Naive thymus-derived CD8-positive, alpha-beta T cell (primary cell): Measurements from ENCODE around the gene EXD3. TPM values are rescaled to one million over a fixed set of nuclear protein-coding genes. Genes with fewer than 3 reads are reported as not detected.
A peak's percentile ranks its signal among the peaks of the same experiment; 100 is the strongest.

Source experiments
- ATAC-seq, 2 donors: fragments of 150-1000 bp; cut with Tn5 transposase in 1 of 2; sonication (Bioruptor Pico), chemical (Tn5 transposase) in 1 of 2; 1 replicate in 1 of 2; 2 replicates in 1 of 2; pipeline ENCODE4 v1.10.0; 2021; ENCODE audit warnings: mild to moderate bottlenecking in 2 of 2, moderate library complexity in 2 of 2
- POLR2A ChIA-PET: fragments of 350-600 bp; sonication (Branson Sonifier 250); formaldehyde crosslinking; loops from one replicate; lab custom pipeline; 2021; ENCODE audit warnings: antibody characterized with exemption; lab: Charles Lee
- DNase-seq, 10 donors: peaks; one replicate each; pipeline versions ENCODE4 v3.0.0 to v3.0.0-alpha.2; 2020 to 2022
- H3K27ac Mint-ChIP-seq, 10 donors: one replicate each; pipeline ENCODE4 v1.8.0; 2020 to 2022; ENCODE audit warnings: mild to moderate bottlenecking in 10 of 10, mixed read lengths in 10 of 10, moderate library complexity in 4 of 10, inconsistent platforms in 1 of 10
- H3K27me3 Mint-ChIP-seq, 5 donors: one replicate each; pipeline ENCODE4 v1.8.0; 2021 to 2022; ENCODE audit warnings: mixed read lengths in 5 of 5
- H3K36me3 Mint-ChIP-seq, 3 donors: one replicate each; pipeline ENCODE4 v1.8.0; 2020 to 2022; ENCODE audit warnings: mixed read lengths in 3 of 3, mild to moderate bottlenecking in 2 of 3, inconsistent platforms in 1 of 3
- H3K4me1 Mint-ChIP-seq, 4 donors: one replicate each; pipeline ENCODE4 v1.8.0; 2021 to 2022; ENCODE audit warnings: mixed read lengths in 4 of 4
- H3K4me3 Mint-ChIP-seq, 10 donors: one replicate each; pipeline ENCODE4 v1.8.0; 2020 to 2022; ENCODE audit warnings: mild to moderate bottlenecking in 10 of 10, mixed read lengths in 10 of 10, moderate library complexity in 6 of 10, inconsistent platforms in 1 of 10
- H3K9me3 Mint-ChIP-seq, 9 donors: one replicate each; pipeline ENCODE4 v1.8.0; 2020 to 2022; ENCODE audit warnings: mixed read lengths in 9 of 9, mild to moderate bottlenecking in 3 of 9, inconsistent platforms in 1 of 9, moderate library complexity in 1 of 9
- polyA plus RNA-seq, 3 donors: library from polyadenylated mRNA; unstranded; fragments of 300-500 nt; fragmentation: Illumina TruSeq; gene quantifications; one replicate each; pipeline ENCODE4 v1.2.3, GENCODE V29; 2021
- total RNA-seq, 8 experiments: library from RNA in 2 of 8; stranded (reverse) in 2 of 8; gene quantifications; one replicate each; pipeline ENCODE4 v1.2.3 and lab custom pipeline; 2021 to 2026

EXD3 gene
- total and polyA plus RNA-seq, 5 experiments from 2014 or later: 2.6 to 28.3 (median 4.3) TPM

DNA sequence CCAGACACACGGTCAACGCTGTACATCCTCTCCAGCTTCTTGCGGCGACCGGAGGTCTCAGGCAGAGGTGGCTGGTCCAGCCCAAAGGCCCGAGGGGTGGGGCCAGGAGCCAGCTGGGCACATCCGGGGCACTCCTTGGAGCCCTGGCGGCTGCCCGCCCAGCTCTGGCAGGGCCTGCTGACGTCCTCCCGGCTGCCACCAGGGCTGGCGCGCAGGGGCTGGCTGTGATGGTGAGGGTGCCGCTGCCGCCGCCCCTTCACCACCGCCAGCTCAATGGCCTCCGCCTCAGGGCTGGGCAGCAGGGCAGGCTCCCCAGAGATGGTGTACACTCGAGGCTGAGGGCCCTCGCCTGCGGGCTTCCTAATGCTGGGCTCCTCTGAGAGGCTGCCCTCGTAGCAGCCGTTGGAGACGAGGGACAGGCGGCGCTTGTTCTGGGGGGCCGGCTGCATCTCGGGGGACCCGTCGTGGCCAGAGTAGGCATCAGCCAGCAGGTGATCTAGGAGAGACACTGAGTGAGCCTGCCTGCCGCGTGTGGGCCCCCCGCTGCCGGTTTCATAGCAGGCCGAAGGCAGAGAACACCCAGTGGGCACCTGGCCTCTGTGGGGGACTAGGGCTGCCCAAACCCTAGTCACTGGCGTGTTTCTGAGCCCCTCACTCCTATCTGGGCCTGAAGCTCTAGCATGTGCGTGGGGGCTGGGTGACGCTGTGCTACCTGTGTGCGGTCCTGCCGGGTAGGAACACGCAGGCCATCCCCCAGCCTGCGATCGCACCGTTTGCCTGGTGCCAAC lies 34.6 kb upstream of the EXD3 start:
- DNase-seq (peak in 4 of 10 donors; percentile 0 to 57 (median 10)), ATAC-seq (no peak)
- Mint-ChIP-seq H3K36me3 (peaks cover 0 to 5% (median 3%) of the 10 kb centered on the region in 3 donors), H3K9me3 (peaks cover 0 to 2% (median 0%) of the 10 kb centered on the region in 9 donors), H3K4me3 (peak overlapping the region in 6 of 10 donors; percentile 43 to 75 (median 52)), H3K4me1 (peaks cover 1 to 45% (median 38%) of the 10 kb centered on the region in 4 donors), H3K27ac (peak overlapping the region in 1 of 10 donors; percentile 71), H3K27me3 (no peaks in the 10 kb centered on the region)
- POLR2A ChIA-PET: interaction anchor here (0.5 to 1.6 kb wide), 3 partner anchors 10 to 184 kb away, joined by 3 read pairs; partner anchors contain the start of genes EXD3 and NOXA1

DNA sequence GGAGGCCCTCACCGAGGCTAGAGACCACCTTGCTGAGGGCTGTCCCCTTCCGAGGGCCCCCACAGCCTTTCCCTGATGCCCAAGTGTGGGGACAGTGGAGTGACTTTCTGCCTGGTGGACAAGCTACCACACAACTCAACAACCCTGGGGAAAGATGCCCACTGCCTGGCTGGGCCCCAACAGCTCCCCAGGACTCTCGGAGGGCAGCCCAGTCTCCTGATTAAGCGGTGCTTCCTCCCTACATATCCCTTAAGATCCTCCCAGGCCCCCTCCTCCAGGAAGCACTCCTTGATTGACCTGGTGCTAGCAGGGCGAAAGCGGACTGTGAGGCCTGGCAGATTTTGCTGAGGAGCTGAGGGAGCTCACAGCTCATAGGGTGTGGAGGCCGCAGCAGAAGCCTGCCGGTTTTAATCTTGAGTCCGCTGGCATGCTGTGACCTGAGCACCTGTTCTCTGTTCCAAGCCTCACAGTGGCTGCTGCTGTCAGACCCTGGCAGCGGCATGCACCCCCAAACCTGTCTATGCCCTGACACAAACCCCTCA lies 34.0 kb upstream of the EXD3 start:
- ATAC-seq (no peak), DNase-seq (peak in 2 of 10 donors; percentile 1 to 60)
- Mint-ChIP-seq H3K4me1 (peaks cover 1 to 48% (median 43%) of the 10 kb centered on the region in 4 donors), H3K36me3 (peaks cover 0 to 5% (median 3%) of the 10 kb centered on the region in 3 donors), H3K27ac (peak overlapping the region in 3 of 10 donors; percentile 7 to 70 (median 25)), H3K4me3 (peak overlapping the region in 6 of 10 donors; percentile 5 to 66 (median 21)), H3K9me3 (peaks cover 0 to 2% (median 0%) of the 10 kb centered on the region in 9 donors), H3K27me3 (no peaks in the 10 kb centered on the region)
- POLR2A ChIA-PET: interaction anchor here (0.5 to 1.6 kb wide), 3 partner anchors 10 to 184 kb away, joined by 3 read pairs; partner anchors contain the start of genes EXD3 and NOXA1

DNA sequence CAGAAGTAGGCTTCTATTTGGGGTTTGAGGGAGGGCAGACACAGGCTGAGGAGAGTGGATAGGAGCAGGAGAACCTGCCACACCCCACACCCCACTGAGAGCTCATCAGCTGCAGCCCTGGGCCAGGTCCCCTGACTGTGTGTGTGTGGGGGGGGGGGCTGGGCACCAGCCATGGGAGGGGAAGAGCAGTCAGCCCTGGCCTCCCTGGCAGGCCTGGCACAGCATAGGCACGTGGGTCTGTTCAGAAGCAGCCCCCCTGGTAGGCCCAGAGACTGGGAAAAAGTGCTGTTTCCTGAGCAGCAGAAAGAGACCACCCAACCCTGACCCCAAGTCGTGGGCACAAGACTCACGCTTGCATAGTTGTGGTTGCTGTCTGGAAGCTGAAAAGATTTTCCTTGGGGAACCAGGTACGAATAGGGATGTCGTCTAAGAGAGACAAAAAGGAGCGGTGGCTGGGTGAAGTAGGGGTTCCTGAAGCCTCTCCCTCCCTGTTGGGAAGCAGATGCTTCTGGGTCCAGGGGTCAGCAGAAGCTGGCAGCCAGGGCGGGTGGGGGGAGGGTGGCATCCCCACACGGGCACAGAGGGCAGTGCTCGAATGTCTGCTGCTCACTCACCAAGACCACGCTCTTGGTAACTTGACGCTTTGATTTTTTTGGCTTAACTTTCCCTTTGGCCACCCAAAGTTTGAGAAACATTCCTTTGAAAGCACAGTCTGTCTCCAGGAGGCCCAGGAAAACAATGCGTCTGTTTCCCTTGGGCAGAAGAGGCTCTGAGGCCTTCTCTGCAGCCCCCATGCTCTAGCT lies 33.3 kb upstream of the EXD3 start:
- Mint-ChIP-seq H3K36me3 (peaks cover 0 to 5% (median 3%) of the 10 kb centered on the region in 3 donors), H3K27ac (peak overlapping the region in 5 of 10 donors; percentile 6 to 78 (median 56)), H3K27me3 (no peaks in the 10 kb centered on the region), H3K4me3 (peak overlapping the region in 8 of 10 donors; percentile 5 to 82 (median 46)), H3K9me3 (peaks cover 0 to 2% (median 0%) of the 10 kb centered on the region in 9 donors), H3K4me1 (peaks cover 1 to 45% (median 44%) of the 10 kb centered on the region in 4 donors)
- POLR2A ChIA-PET: interaction anchor here (1.3 to 1.6 kb wide), 2 partner anchors 9 to 33 kb away, joined by 3 read pairs; partner anchors contain the start of genes EXD3 and NOXA1
- DNase-seq: peak in 1 of 10 donors; percentile 50
- ATAC-seq: no peak

DNA sequence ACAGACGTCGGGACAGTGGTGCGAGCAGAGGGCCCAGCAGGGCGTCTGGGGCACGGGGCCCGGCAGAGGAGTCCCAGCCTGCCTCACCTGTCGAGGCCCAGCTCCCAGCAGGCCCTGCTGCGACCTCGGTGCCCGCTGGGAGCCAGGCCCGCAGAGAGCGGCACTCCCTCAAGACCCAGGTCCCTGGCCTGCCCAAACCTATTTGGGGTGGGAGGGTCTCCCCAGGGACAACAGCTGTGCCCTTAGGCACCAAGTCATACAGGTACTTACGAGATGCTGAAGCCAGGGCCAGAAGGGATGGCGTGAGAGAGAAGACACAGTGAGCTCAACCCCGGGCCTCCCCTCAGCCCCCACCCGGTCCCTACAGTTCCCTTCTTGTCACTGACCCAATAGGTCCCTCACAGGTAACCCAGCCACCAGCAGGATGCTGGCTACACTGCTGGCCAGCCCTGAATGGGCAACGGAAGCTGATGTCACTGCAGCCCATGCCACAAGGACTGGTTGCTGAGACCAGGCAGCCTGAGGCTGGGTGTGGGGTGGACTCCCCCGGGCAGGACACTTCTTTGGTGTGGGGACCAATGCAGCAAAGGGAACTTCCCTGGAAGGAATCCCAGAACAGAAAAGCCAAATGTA lies 32.5 kb upstream of the EXD3 start:
- H3K4me3 Mint-ChIP-seq: peak overlapping the region in 4 of 10 donors; percentile 3 to 66 (median 20)
- peaks cover 0 to 8% (median 0%) of the 10 kb centered on the region in 9 donors for H3K9me3 Mint-ChIP-seq
- ATAC-seq (no peak), DNase-seq (peak in 1 of 10 donors; percentile 62)
- H3K27me3 Mint-ChIP-seq: no peaks in the 10 kb centered on the region
- peaks cover 0 to 5% (median 3%) of the 10 kb centered on the region in 3 donors for H3K36me3 Mint-ChIP-seq
- peaks cover 1 to 52% (median 38%) of the 10 kb centered on the region in 4 donors for H3K4me1 Mint-ChIP-seq
- POLR2A ChIA-PET: no interaction called here
- peak overlapping the region in 4 of 10 donors; percentile 6 to 78 (median 52) for H3K27ac Mint-ChIP-seq

DNA sequence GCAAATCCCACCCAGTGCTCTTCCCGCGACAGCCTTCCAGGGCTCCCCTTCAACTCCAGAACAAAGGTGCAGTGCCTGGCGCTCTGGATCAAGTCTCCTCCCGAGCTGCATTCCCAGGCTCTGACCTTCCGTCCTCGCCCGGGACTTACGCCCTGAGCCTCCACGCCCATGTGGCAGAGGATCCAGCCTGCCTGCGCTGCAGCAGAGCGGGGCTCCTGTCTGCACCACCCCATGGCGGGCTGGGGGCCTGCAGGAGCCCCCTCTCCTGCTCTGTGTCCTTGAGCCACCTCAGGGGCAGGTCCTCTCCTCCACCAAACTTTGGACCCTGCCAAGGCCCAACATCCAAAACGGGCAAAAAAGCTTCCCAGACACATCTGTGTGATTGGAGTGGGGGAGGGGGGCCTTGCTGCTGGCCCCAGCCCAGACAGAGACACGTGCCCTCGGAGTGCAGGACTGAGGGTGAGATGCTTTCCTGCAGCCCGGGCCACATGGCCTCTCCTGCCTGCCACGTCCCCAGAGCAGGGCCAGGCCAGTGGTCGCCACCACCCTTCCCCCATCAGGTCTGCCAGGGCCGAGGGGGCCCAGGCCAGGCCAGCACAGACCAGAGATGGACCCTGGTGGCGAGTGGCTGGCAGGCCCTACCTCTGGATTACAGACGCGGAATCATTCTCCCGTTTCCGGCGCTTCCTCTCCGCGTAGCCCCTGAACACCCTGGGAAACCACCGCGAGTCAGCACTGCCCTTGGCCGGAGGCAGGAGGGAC lies 31.8 kb upstream of the EXD3 start:
- H3K27ac Mint-ChIP-seq: peak overlapping the region in 1 of 10 donors; percentile 49
- peaks cover 0 to 11% (median 0%) of the 10 kb centered on the region in 9 donors for H3K9me3 Mint-ChIP-seq
- peaks cover 4 to 54% (median 35%) of the 10 kb centered on the region in 4 donors for H3K4me1 Mint-ChIP-seq
- POLR2A ChIA-PET: no interaction called here
- no peak for ATAC-seq
- no peaks in the 10 kb centered on the region for H3K27me3 Mint-ChIP-seq
- H3K4me3 Mint-ChIP-seq: peak overlapping the region in 7 of 10 donors; percentile 7 to 66 (median 39)
- DNase-seq: peak in 3 of 10 donors; percentile 1 to 53 (median 7)
- peaks cover 0 to 8% (median 7%) of the 10 kb centered on the region in 3 donors for H3K36me3 Mint-ChIP-seq

DNA sequence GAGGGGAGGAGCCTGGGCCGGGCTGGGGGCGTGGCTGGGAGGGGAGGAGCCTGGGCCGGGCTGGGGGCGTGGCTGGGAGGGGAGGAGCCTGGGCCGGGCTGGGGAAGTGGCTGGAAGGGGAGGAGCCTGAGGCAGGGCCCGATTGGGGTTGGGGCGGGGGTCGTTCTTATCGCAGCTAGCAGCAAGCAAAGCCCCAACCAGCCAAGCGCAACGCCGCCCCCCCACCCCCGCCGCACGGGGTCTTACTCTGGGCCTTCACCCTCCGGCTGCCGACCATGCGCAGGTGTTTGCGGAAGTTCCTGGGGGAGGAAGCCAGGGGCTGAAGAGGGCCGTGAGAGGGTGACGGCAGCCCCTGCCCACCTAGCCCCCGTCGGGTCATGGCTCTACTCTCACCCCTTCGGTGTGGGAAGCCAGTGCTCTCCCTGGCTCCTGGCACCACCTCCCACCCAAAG lies 31.2 kb upstream of the EXD3 start:
- Mint-ChIP-seq H3K4me1 (peaks cover 4 to 55% (median 32%) of the 10 kb centered on the region in 4 donors), H3K27ac (no peak overlapping the region), H3K9me3 (peaks cover 0 to 11% (median 0%) of the 10 kb centered on the region in 9 donors), H3K4me3 (peak overlapping the region in 7 of 10 donors; percentile 7 to 66 (median 39)), H3K27me3 (no peaks in the 10 kb centered on the region), H3K36me3 (peaks cover 0 to 13% (median 10%) of the 10 kb centered on the region in 3 donors)
- DNase-seq (peak in 5 of 10 donors; percentile 15 to 75 (median 36)), ATAC-seq (no peak)
- POLR2A ChIA-PET: interaction anchor here (1.0 kb wide), 1 partner anchor 9 kb away, joined by 3 read pairs; no protein-coding TSS in a partner anchor

DNA sequence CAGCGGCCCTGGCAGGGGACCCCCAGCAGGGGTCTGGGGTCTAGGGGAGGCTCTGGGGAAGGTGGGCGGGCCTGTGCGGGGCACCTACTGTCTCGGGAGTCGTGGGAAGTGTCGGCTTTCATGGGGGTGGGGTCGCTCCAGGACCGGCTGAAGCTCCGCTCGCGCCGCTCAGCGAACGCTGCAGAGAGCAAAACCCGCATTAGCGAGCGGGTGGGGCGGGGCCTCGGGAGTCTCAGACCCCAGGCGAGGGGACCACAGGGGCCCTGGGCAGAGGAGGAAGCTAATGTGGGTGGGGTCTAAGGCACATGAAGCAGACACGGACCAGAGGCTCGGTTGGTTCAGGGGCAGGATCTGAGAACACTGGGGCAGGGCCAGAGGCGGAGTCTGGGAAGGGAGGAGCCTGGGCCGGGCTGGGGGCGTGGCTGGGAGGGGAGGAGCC lies 30.7 kb upstream of the EXD3 start:
- peaks cover 4 to 56% (median 32%) of the 10 kb centered on the region in 4 donors for H3K4me1 Mint-ChIP-seq
- peak in 6 of 10 donors; percentile 40 to 66 (median 54) for DNase-seq
- peak overlapping the region in 3 of 10 donors; percentile 10 to 65 (median 27) for H3K4me3 Mint-ChIP-seq
- ATAC-seq: peak in 1 of 2 donors; percentile 30
- H3K27ac Mint-ChIP-seq: peak overlapping the region in 5 of 10 donors; percentile 25 to 73 (median 41)
- H3K36me3 Mint-ChIP-seq: peaks cover 0 to 16% (median 10%) of the 10 kb centered on the region in 3 donors
- H3K27me3 Mint-ChIP-seq: no peaks in the 10 kb centered on the region
- H3K9me3 Mint-ChIP-seq: peaks cover 0 to 11% (median 0%) of the 10 kb centered on the region in 9 donors
- POLR2A ChIA-PET: interaction anchor here (0.5 to 1.0 kb wide), 3 partner anchors 8 to 28 kb away, joined by 3 read pairs; no protein-coding TSS in a partner anchor

DNA sequence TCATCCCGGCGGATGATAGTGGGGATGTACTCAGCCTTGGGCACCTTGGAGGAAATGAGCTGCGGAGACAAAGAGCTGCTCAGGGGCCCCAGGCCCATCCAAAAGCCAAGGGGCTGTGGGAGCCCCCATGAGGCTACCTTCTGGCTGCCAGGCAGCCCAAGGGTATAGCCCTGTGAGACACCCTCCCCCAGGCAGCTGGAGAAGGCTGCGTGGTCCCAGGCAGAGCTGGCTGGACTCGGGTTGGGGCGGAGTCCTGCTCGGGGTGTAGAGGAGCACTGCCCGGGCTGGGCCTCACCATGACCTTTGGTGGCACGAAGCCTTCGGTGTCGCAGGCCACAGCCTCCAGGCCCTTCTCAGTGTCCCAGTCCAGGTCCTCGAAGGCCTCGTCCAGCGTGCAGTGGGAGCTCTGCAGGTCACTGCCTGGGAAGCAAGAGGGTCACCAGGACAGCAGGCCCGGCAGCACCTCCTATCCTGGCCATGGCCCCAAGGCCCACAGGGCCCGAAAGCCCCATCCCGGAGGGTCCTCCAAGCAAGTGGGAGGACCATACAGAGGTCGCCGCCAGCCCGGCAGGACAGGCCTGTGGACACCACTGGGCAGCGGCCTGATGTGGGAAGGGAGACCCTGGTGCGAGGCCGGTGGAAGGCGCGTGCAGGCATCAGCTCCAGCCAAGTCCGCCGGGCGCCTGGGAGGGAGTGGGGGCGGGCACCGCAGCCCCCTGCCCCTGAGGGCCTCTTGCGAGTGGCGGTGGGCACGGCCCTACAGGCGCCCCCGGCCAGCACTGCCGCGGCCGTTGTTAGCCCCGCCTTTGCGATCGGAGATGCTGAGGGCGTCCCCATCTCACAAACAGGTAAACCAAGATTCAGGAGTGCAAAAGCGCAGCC lies 30.0 kb upstream of the EXD3 start:
- Mint-ChIP-seq H3K27ac (peak overlapping the region in 2 of 10 donors; percentile 43 to 47), H3K4me1 (peaks cover 4 to 56% (median 32%) of the 10 kb centered on the region in 4 donors), H3K4me3 (peak overlapping the region in 3 of 10 donors; percentile 43 to 65 (median 51)), H3K9me3 (peaks cover 0 to 11% (median 0%) of the 10 kb centered on the region in 9 donors), H3K27me3 (no peaks in the 10 kb centered on the region), H3K36me3 (peaks cover 0 to 18% (median 10%) of the 10 kb centered on the region in 3 donors)
- peak in 3 of 10 donors; percentile 3 to 45 (median 9) for DNase-seq
- no peak for ATAC-seq
- POLR2A ChIA-PET: interaction anchor here (0.5 to 1.0 kb wide), 4 partner anchors 8 to 28 kb away, joined by 3 read pairs; no protein-coding TSS in a partner anchor

DNA sequence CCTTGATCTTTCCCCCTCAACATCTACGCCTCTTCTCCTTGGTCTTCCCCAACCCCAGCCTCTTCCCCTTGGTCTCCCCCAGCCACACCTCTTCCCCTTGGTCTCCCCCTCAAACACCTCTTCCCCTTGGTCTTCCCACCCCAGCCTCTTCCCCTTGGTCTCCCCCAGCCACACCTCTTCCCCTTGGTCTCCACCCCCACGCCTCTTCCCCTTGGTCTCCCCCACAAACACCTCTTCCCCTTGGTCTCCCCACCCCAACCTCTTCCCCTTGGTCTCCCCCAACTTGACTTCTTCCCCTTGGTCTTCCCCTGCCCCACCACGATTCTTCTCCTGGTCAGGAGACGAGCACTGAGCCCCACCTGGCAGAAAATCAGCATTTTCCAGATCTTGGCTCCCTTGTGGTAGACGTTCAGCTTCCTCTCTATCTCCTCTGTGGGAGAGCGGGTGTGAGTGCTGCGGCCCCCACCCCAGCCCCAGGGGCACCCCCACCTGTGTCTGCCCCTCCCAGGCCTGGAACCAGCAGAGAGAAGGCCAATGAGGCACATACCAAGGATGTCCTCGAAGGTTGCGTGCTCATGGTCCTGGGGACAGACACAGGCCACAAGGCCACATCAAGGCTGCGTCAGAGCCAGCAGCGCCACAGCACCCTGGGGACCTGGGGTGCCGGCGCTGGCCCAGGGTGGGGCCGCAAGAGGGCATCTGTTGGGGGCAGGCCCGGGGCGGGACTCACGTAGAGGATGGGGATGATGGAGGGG lies 29.2 kb upstream of the EXD3 start:
- H3K27me3 Mint-ChIP-seq: no peaks in the 10 kb centered on the region
- peaks cover 0 to 11% (median 0%) of the 10 kb centered on the region in 9 donors for H3K9me3 Mint-ChIP-seq
- H3K4me1 Mint-ChIP-seq: peaks cover 4 to 57% (median 34%) of the 10 kb centered on the region in 4 donors
- ATAC-seq (no peak), DNase-seq (peak in 3 of 10 donors; percentile 1 to 53 (median 2))
- peaks cover 0 to 20% (median 10%) of the 10 kb centered on the region in 3 donors for H3K36me3 Mint-ChIP-seq
- H3K4me3 Mint-ChIP-seq: peak overlapping the region in 6 of 10 donors; percentile 2 to 78 (median 51)
- POLR2A ChIA-PET: interaction anchor here (0.6 to 0.7 kb wide), 2 partner anchors 11 to 64 kb away, joined by 3 to 4 read pairs; no protein-coding TSS in a partner anchor
- peak overlapping the region; percentile 37 to 99 (median 74) for H3K27ac Mint-ChIP-seq
